Hepatocyte (in vitro differentiated cells): ENCODE data around the gene TREH. TPM values are rescaled to one million over a fixed set of nuclear protein-coding genes. Genes with fewer than 3 reads are reported as not detected.
A peak's percentile ranks its signal among the peaks of the same experiment; 100 is the strongest.

Source experiments
- DNase-seq: peaks from one replicate; pipeline ENCODE4 v3.0.0-alpha.2; 2016; ENCODE audit warnings: low spot score
- H2AFZ ChIP-seq: fragments of 200-600 bp; sonication (generic); 2 replicates; pipeline ENCODE4 v1.6.0; 2016; ENCODE audit warnings: antibody characterized with exemption, mild to moderate bottlenecking
- H3K27ac ChIP-seq: fragments of 200-600 bp; sonication (generic); 2 replicates; pipeline ENCODE4 v1.5.1; 2016; ENCODE audit warnings: mild to moderate bottlenecking
- H3K27me3 ChIP-seq: fragments of 200-600 bp; sonication (generic); 2 replicates; pipeline ENCODE4 v1.6.1; 2016
- H3K36me3 ChIP-seq: fragments of 200-600 bp; sonication (generic); replicated peaks from 2 replicates; pipeline ENCODE4 v1.5.1; 2016; ENCODE audit warnings: low read depth; ENCODE audit not compliant: insufficient read depth
- H3K4me1 ChIP-seq: fragments of 200-600 bp; sonication (generic); 2 replicates; pipeline ENCODE4 v1.5.1; 2016; ENCODE audit warnings: mild to moderate bottlenecking, moderate library complexity; ENCODE audit not compliant: insufficient read depth
- H3K4me2 ChIP-seq: fragments of 200-600 bp; sonication (generic); 2 replicates; pipeline ENCODE4 v1.6.0; 2016
- H3K4me3 ChIP-seq: fragments of 200-600 bp; sonication (generic); 2 replicates; pipeline ENCODE4 v1.5.1; 2016; ENCODE audit warnings: mild to moderate bottlenecking
- H3K79me2 ChIP-seq: fragments of 200-600 bp; sonication (generic); 2 replicates; pipeline ENCODE4 v1.6.0; 2017; ENCODE audit warnings: mild to moderate bottlenecking
- H3K9me2 ChIP-seq: fragments of 200-600 bp; sonication (generic); replicated peaks from 2 replicates; pipeline ENCODE4 v1.6.0; 2017; ENCODE audit warnings: mild to moderate bottlenecking; ENCODE audit not compliant: insufficient read depth
- H3K9me3 ChIP-seq: fragments of 200-600 bp; sonication (generic); 2 replicates; pipeline ENCODE4 v1.5.1; 2016; ENCODE audit warnings: low read depth, mild to moderate bottlenecking
- H4K20me1 ChIP-seq: fragments of 200-600 bp; sonication (generic); 2 replicates; pipeline ENCODE4 v1.6.0; 2016; ENCODE audit warnings: mild to moderate bottlenecking; ENCODE audit not compliant: insufficient read depth, poor library complexity, severe bottlenecking
- EZH2 ChIP-seq: fragments of 200-600 bp; sonication (generic); IDR thresholded peaks from 2 replicates; pipeline ENCODE4 v1.6.1; 2016; ENCODE audit warnings: antibody characterized with exemption, mild to moderate bottlenecking, borderline replicate concordance
- EZH2phosphoT487 ChIP-seq: fragments of 200-600 bp; sonication (generic); IDR thresholded peaks from one replicate; pipeline ENCODE4 v1.6.1; 2018; ENCODE audit warnings: antibody characterized with exemption, mild to moderate bottlenecking, low read depth, moderate library complexity; ENCODE audit not compliant: unreplicated experiment, severe bottlenecking
- WGBS: methylation state at CpG from one replicate; pipeline ENCODE4 v1.1.6; 2016; ENCODE audit warnings: low lambda C conversion rate; ENCODE audit errors: missing lambda C conversion rate; 5-methylcytosine and 5-hydroxymethylcytosine counted together
- polyA plus RNA-seq: library from polyadenylated mRNA; unstranded; fragments of >200 nt; fragmentation: Nextera tagmentation; extraction: Ambion mirVana; gene quantifications from 2 replicates; pipeline ENCODE4 v1.2.1, GENCODE V29; 2016
- total RNA-seq: library from RNA; depleted of rRNA; stranded (reverse); fragments of >200 nt; gene quantifications from 2 replicates; pipeline ENCODE4 v1.2.3, GENCODE V29; 2014
- TF ChIP-seq, protein P1 (sequence below): fragments of 200-600 bp; sonication (generic); IDR thresholded peaks from 2 replicates; pipeline ENCODE4 v1.5.1; 2016; ENCODE audit warnings: antibody characterized with exemption, mild to moderate bottlenecking; ENCODE audit not compliant: poor library complexity

Gene TREH
- total and polyA plus RNA-seq, 2 experiments from 2014 or later, result 6.6 to 10.7 TPM

DNA sequence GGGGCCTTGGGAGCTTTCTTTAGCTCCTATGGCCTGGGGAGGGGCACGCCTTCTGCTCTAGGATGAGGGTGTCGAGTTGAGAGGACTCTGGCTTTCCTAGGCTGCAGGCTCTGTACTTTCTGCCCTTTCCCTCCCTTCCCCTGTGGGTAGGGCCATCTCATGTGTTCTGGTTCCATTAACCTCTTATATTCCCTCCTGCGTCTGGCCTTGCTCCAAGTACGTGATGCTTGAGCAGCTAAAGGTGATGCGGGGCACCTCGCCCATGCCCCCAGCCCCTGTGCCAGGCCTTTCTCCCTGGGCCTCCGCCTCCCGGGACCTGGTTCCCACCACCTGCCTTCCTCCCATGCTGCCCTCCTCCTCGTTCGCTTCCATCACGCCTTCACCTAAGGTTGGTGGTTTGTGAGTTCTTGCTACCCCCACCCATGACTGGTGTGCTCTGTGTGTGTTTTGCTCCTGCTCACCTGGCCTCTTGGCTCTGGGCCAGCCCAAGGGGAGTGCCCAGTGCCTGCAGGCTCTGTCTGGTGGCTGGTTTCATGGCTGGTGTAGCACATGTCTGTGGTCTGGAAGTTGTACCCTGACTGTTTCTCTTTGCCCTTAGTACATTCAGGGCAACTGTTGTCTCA is 37.9 kb downstream of the TREH start:
- H3K27me3 ChIP-seq, result no peaks in the 10 kb centered on the region
- no peaks in the 10 kb centered on the region for H3K36me3 ChIP-seq
- H3K9me2 ChIP-seq, result no peaks in the 10 kb centered on the region
- H3K4me1 ChIP-seq, result peaks cover 9% of the 10 kb centered on the region
- no peak overlapping the region for H2AFZ ChIP-seq
- H3K27ac ChIP-seq, result no peak overlapping the region
- no peaks in the 10 kb centered on the region for H3K79me2 ChIP-seq
- no peak overlapping the region for H3K4me2 ChIP-seq
- H3K4me3 ChIP-seq, result no peak overlapping the region
- no peaks in the 10 kb centered on the region for H4K20me1 ChIP-seq
- H3K9me3 ChIP-seq, result no peaks in the 10 kb centered on the region
- WGBS, result 89% methylated on average over 11 of the region's 11 CpGs
- TF ChIP-seq, protein P1, sequence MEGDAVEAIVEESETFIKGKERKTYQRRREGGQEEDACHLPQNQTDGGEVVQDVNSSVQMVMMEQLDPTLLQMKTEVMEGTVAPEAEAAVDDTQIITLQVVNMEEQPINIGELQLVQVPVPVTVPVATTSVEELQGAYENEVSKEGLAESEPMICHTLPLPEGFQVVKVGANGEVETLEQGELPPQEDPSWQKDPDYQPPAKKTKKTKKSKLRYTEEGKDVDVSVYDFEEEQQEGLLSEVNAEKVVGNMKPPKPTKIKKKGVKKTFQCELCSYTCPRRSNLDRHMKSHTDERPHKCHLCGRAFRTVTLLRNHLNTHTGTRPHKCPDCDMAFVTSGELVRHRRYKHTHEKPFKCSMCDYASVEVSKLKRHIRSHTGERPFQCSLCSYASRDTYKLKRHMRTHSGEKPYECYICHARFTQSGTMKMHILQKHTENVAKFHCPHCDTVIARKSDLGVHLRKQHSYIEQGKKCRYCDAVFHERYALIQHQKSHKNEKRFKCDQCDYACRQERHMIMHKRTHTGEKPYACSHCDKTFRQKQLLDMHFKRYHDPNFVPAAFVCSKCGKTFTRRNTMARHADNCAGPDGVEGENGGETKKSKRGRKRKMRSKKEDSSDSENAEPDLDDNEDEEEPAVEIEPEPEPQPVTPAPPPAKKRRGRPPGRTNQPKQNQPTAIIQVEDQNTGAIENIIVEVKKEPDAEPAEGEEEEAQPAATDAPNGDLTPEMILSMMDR, result no peak
- TF ChIP-seq EZH2, result no peak
- TF ChIP-seq EZH2phosphoT487, result no peak
- DNase-seq, result peak; percentile 68

DNA sequence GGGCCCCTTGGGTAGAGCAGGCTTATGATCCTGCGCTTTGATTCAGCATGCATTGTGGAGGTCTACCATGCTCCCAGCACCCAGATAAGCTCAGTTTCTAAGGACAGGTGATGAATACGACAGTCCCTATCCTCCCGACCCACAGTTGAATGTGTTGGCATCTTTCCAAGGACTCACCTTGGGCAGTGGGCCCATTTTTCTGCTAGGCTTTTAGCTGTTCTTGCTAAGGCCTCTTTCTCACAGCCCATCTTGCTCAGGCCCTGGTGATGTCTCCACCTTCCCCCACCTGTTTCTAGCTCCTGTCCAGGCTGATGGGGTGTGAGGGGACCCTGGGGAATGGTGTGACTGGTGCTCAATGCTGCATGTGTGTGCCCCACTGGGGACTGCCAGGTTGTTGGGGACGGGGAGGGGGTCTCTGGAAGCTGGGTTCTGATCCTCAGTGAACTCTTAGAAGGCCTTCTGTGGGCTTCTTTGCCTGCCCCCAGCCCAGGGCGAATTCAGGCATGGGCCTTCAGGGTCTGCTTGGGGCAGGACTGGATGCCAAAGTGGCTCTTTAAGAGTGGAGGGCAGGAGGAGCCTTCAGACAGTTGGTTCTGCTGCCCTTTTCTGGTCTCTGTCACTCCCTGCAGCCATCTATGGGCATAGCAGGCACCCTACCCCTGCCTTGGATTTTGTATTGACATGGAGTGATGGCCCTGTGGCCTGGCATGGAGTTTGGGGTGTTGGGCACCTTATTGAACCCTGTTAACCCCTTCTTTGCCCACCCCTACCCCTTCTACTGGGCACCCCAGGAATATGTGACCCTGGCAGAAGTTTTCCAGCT is 38.9 kb downstream of the TREH start:
- H3K27me3 ChIP-seq, result no peaks in the 10 kb centered on the region
- no peak overlapping the region for H2AFZ ChIP-seq
- no peak overlapping the region for H3K27ac ChIP-seq
- no peaks in the 10 kb centered on the region for H3K9me3 ChIP-seq
- DNase-seq, result no peak
- TF ChIP-seq, protein P1, result no peak
- TF ChIP-seq EZH2phosphoT487, result no peak
- H3K4me1 ChIP-seq, result peaks cover 11% of the 10 kb centered on the region
- H3K4me3 ChIP-seq, result no peak overlapping the region
- H4K20me1 ChIP-seq, result no peaks in the 10 kb centered on the region
- 97% methylated on average over 5 of the region's 5 CpGs for WGBS
- no peaks in the 10 kb centered on the region for H3K36me3 ChIP-seq
- no peak overlapping the region for H3K4me2 ChIP-seq
- no peaks in the 10 kb centered on the region for H3K79me2 ChIP-seq
- H3K9me2 ChIP-seq, result no peaks in the 10 kb centered on the region

DNA sequence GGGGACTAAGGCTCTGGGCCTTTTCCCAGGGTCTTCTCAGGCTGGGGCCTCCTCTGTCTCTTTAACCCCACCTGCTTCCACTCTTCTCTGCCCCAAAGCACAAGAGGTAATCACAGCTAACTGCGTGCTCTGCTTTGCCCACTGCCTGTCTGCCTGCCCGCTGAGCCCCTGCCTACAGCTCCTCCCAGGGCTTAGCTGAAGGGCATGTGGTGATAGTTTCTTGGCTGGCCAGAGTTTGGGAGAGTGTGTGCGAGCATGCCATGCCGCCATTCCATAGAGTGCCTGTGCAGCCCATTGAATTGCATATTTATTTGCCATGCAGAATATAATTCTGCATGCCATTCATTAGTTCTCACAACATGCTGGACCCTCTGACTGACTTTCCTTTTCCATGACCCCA is 39.6 kb downstream of the TREH start:
- no peak for TF ChIP-seq EZH2
- TF ChIP-seq EZH2phosphoT487, result no peak
- TF ChIP-seq, protein P1, result no peak
- Histone ChIP-seq H3K27ac (no peak overlapping the region), H3K36me3 (no peaks in the 10 kb centered on the region), H3K9me2 (no peaks in the 10 kb centered on the region), H2AFZ (no peak overlapping the region), H4K20me1 (no peaks in the 10 kb centered on the region), H3K9me3 (no peaks in the 10 kb centered on the region), H3K27me3 (no peaks in the 10 kb centered on the region), H3K79me2 (no peaks in the 10 kb centered on the region), H3K4me1 (peaks cover 18% of the 10 kb centered on the region), H3K4me2 (no peak overlapping the region), H3K4me3 (no peak overlapping the region)
- WGBS, result 98% methylated on average over 4 of the region's 4 CpGs
- DNase-seq, result no peak
